Measurements from ENCODE around the gene GGA3.

DNA sequence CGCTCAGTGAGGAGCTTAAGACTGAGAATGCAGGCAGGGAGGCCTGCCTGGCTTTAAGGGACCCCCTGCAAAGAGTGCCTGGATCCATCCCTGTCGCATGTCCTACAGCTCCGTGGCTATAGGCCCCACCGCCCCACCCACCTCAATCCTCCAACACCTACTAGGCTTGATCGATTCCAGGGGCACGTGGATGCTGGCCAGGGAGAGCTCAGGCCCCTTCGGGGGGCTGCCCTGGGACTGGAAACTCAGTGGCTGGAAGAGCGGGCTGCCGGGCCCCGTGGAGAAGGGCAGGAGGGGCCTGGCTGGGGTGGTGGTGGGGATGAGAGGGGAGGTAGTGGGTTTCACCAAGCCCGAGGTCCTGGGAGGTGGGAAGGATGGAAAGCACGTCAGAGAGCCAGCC, 22.2 kb downstream of the GGA3 start:
- TF ChIP-seq, protein P1, sequence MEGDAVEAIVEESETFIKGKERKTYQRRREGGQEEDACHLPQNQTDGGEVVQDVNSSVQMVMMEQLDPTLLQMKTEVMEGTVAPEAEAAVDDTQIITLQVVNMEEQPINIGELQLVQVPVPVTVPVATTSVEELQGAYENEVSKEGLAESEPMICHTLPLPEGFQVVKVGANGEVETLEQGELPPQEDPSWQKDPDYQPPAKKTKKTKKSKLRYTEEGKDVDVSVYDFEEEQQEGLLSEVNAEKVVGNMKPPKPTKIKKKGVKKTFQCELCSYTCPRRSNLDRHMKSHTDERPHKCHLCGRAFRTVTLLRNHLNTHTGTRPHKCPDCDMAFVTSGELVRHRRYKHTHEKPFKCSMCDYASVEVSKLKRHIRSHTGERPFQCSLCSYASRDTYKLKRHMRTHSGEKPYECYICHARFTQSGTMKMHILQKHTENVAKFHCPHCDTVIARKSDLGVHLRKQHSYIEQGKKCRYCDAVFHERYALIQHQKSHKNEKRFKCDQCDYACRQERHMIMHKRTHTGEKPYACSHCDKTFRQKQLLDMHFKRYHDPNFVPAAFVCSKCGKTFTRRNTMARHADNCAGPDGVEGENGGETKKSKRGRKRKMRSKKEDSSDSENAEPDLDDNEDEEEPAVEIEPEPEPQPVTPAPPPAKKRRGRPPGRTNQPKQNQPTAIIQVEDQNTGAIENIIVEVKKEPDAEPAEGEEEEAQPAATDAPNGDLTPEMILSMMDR (conservative IDR thresholded peaks at IDR 0.05), result no peak
- TF ChIP-seq EZH2 (IDR thresholded peaks at IDR 0.05; ENCODE audit: low read depth), result no peak
